DMS114 treated with DMSO at 0.1 percent for 48 hours (cell line): ENCODE measurements around the gene MROH7.

Experiments used
- DNase-seq: peaks from one replicate; lab custom pipeline; 2025; ENCODE audit not compliant: unreplicated experiment; lab: John Stamatoyannopoulos, UW

Gene MROH7

GRCh38 chr1:54694771-54695170, 53.2 kb downstream of the MROH7 start:
- DNase-seq, result no peak

GRCh38 chr1:54695221-54695620, 53.6 kb downstream of the MROH7 start:
- no peak for DNase-seq

- no peak for DNase-seq
Measured at GRCh38 chr1:54695764-54696163, 54.2 kb downstream of the MROH7 start.

GRCh38 chr1:54696262-54696661, 54.7 kb downstream of the MROH7 start:
- no peak for DNase-seq

DNA sequence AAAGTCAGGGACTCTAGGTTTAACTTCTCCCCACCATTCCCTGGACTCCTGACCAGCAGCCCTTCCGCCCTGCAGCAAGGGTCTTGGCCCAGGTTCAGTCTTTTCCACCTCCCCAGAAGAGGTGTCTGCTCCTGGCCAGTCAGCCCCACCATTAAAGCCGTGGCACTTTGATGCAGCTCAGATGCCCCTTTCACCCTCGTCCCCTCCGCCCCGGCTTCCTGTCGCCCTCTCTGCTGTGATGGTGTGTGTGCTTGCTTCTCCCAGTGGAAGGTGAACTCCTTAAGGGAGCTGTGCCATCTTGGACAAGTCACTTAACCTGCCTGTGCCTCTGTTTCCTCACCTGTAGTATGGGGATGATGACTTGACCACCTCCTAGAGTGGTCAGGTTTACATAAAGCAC, 56.3 kb downstream of the MROH7 start:
- no peak for DNase-seq

DNA sequence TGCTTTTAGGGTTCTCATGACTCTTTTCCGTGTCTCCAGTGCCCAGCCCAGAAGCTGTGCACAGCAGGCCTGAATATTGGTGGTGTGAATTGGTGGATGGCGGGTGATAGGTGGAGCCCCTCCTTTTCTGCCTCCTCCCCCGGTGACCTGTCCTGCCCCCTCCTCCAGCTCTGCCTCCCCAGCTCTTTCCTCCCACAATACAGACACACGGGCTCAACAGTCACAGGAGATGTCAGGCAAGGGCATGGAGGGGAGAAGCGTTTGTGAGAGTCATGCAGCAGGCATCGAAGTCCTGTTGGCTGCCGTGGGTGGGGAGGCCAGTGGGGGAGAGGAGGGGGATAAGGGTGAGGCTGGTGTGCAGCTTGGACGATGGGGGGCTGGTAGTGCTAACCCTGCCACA, 56.8 kb downstream of the MROH7 start:
- no peak for DNase-seq

- no peak for DNase-seq
Measured at GRCh38 chr1:54699936-54700525, 58.4 kb downstream of the MROH7 start.

DNA sequence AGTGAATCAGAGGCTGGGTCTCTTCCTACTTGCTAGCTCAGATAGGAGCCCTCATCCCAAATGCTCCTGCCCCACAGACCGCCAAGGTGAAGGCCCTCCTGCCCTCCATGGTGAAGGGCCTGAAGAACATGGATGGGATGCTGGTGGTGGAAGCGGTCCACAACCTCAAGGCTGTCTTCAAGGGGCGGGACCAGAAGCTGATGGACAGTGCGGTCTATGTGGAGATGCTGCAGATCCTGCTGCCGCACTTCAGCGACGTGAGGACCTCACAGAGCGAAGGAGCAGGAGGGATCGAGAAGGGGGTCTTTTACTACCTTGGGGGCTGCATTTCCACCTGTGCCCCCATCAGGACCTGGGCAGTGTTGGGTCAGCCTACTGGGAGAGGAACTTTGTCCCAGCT, 59.5 kb downstream of the MROH7 start:
- DNase-seq, result no peak

GRCh38 chr1:54701996-54702395, 60.4 kb downstream of the MROH7 start:
- DNase-seq, result no peak

GRCh38 chr1:54703471-54703870, 61.9 kb downstream of the MROH7 start:
- DNase-seq, result no peak

DNA sequence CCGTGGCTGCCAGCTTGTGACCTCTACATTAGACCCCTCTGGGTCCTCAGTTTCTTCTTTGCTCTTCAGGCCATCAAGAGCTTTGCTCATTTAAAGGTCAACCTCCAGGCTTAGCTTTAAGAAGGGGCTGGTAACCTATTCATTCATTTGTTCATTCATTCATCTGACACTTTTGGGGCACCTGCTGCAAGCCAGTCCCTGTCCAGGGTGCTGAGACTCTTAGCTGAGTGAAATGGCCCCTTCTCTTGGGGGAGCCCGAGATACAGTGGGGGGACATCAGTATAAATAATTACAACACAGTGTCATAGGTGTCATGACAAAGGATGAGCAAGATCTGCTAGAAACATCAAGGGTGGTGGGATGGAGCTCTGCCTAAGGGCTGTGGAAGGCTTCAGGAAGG, 63.6 kb downstream of the MROH7 start:
- no peak for DNase-seq

- DNase-seq, result no peak
Measured at GRCh38 chr1:54706419-54706818, 64.8 kb downstream of the MROH7 start.

DNA sequence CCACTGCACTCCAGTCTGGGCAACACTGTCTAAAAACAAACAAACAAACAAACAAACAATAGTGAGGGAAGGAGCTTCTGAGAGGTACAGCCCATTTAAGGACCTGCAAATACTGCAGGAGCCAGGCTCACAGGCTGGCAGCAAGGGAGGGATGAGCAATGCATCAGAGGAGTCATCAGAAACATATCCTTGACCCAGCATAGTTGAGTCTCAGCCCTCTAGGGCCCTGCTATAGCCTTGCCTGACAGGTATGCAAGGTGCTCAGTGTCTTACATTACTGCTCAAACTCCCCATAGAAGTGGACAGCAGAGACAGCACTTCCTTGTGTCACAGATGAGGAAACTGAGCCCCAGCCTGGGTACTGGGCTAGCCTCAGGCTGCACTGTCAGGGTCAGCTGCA, 66.8 kb downstream of the MROH7 start:
- no peak for DNase-seq

- DNase-seq, result no peak
Measured at GRCh38 chr1:54709547-54710292, 68.1 kb downstream of the MROH7 start.

DNA sequence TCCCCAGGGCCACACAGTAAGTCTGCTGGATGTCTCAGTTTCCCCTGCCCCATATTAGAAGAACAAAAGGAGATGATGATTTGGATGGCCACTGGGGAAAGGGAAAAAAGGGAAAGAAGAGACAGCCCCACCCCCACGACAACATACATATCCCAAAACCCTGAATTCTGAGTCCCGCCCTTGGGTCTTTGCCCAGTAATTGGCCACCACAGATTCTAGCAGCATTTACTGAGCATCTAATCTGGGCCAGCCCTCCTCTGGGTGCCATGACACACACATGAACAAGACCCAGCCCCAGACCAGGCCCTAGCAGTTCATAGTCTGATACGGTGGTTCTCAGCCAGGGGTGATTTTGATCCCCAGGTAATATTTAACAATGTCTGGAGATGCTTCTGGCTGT, 68.8 kb downstream of the MROH7 start:
- no peak for DNase-seq

- no peak for DNase-seq
Measured at GRCh38 chr1:54710841-54711240, 69.3 kb downstream of the MROH7 start.

- DNase-seq, result no peak
Measured at GRCh38 chr1:54711536-54711935, 70.0 kb downstream of the MROH7 start.

- no peak for DNase-seq
Measured at GRCh38 chr1:54714881-54715492, 73.4 kb downstream of the MROH7 start.

DNA sequence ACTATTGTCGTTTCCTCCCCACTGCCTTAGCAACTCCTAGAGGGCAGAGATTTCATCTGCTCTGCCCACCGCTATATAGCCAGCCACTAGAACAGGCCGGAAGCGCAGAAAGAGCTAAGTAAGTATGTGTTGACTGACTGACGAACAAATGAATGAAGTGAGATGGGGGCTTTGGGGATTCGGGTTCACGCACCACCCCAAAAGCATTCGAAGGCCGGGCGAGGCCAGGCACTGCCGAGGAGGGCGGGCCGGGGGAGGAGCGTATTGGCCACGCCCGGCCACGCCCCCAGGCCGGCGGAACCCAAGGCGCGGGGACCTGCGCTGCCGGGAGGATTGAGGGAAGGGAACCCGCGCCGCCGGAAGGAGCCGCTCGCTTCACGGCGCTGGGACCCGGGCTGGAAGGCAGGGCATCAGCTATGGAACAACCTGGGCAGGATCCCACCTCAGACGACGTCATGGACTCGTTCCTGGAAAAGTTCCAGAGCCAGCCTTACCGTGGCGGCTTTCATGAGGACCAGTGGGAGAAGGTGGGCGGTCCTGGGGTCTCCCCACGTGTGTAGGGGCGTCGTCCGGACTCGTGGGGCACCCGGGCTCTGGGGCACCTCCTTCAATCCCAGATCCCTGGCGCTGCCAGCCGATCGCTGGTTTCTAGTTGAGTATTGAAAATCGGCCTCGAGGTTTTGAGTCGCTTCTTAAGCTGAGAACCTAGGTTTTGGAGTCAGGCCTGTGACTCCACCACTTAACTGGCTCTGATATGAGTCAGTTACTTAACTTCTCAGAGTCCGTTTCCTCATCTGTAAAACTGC, 74.1 kb downstream of the MROH7 start, which contains the start of gene TTC4:
TSS of gene TTC4 (plus strand) at position 369 of the 806 bp plus-strand sequence. CDS start at position 417, 48 bp downstream.
- DNase-seq, result peak; percentile 68

- no peak for DNase-seq
Measured at GRCh38 chr1:54716299-54717047, 74.9 kb downstream of the MROH7 start.

DNA sequence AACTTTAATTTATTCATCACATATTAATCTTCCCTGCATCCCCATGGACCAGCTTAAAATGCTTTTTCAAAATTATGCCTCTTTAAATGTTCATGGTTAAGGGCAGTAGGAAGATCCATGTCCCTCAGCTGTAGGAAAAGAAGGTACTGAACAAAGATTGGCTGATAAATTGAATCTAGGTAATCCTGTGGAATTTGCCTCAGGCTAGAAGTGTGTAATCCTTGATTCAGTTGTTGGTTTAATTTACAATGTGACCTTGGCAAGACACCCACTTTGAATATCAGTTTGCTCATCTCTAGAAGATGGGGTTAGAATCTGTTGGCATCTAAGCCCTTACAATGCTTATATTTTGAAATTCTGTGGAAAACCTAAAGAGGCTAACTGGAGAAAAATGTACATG, 80.1 kb downstream of the MROH7 start:
- no peak for DNase-seq
